T47D (cell line): ENCODE data around the gene PDXP.

Experiments used
- DNase-seq, 2 experiments: peaks; one replicate each; pipeline versions ENCODE4 v3.0.0 to v3.0.0-alpha.2; 2011 to 2012; ENCODE audit warnings: low read depth in 1 of 2, low spot score in 1 of 2
- JUND ChIP-seq: IDR thresholded peaks from 2 replicates; pipeline ENCODE4 v1.6.1; 2012; ENCODE audit warnings: low read depth
- in situ Hi-C: cut with HindIII; loops from 2 replicates; pipeline ENCODE4 v1.10.0; 2016; ENCODE audit warnings: low sequenced_read_pairs, low pct_unique_long_range_greater_than_20kb

Gene PDXP

DNA sequence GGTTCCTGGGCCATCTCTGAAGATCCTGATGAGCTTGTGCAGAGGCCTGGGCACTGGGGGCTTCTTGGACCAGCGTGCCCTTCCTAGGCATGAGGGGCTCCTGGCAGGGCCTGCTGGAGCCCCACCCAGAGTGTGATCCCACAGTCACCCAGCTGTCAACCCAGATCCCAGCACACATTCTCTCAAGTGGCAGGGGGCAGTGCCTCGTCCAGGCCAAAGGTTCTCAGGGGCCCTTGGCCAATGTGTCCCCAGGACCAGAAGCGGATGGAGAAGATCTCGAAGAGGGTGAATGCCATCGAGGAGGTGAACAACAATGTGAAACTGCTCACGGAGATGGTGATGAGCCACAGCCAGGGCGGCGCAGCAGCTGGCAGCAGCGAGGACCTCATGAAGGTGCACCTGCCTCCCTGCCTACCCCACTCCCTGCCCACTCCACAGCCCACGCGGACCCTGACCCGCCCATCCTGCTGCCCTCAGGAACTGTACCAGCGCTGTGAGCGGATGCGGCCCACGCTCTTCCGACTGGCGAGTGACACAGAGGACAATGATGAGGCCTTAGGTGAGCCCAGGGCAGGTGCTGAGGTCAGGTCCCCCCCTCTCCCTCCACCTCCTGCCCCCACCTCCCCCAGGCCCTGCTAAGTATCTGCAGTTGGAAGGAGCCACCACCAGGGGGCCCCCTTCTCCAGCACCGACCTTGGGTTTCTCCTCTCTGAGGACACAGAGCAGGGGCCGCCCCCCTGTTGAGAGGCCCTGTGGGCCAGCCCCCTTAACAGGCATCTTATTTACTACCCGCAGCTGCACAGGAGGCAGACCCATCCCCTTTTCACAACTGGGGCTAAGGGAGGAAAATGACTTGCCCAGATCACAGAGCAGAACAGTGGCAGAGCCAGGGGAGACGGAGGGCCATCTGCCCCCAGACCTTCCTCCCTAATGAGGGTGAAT lies 35.2 kb upstream of the PDXP start:
- in situ Hi-C loops: no loop called here
- no peak for TF ChIP-seq JUND
- DNase-seq: peak; percentile 49 to 52

DNA sequence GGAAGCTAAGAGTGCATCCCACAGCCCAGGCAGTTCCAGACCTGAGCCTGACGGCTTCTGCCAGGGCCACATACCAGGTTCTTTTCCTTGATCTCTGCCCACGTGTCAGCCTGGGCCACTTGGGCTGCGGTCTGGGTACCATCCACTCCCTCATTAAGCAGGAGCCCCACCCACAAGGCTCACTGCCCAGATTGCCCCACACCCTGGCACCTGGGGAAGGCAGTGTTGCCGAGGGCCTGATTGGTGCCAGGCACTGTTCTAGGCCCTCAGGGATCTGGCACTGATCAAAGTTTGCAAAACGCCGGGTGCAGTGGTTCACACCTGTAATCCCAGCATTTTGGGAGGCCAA lies 34.5 kb upstream of the PDXP start:
- TF ChIP-seq JUND: no peak
- no peak for DNase-seq
- in situ Hi-C loops: no loop called here

DNA sequence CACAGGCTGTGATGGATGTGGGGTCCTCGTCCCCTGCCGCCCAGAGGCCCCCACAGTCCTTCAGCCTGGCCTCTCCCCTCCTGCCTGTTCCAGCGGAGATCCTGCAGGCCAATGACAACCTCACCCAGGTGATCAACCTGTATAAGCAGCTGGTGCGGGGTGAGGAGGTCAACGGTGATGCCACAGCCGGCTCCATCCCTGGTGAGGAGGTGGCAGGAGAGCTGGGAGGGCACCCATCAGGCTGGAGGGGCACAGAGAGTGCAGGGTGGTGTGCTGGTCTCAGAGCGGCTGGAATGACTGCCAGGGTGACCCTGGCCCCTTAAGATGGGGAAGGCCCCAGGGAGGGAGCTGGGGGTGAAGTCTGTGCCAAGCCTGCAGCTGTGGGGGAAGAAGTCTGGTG lies 33.6 kb upstream of the PDXP start:
- in situ Hi-C loops: no loop called here
- no peak for DNase-seq
- no peak for TF ChIP-seq JUND

DNA sequence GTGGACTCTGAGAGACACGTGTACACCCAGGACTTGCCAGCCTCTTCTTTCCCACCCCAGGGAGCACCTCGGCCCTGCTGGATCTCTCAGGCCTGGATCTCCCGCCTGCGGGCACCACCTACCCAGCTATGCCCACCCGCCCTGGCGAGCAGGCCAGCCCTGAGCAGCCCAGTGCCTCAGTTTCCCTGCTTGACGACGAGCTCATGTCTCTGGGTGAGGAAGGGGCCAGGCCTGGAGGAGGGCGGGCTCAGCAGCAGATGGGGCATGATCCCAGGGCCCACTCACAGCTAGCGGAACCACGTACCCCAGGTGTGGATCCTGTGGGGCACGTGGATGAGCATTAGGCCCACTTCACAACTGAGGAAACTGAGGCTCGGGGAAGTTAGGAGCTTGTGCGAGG lies 32.8 kb upstream of the PDXP start:
- in situ Hi-C loops: no loop called here
- DNase-seq: no peak
- no peak for TF ChIP-seq JUND

DNA sequence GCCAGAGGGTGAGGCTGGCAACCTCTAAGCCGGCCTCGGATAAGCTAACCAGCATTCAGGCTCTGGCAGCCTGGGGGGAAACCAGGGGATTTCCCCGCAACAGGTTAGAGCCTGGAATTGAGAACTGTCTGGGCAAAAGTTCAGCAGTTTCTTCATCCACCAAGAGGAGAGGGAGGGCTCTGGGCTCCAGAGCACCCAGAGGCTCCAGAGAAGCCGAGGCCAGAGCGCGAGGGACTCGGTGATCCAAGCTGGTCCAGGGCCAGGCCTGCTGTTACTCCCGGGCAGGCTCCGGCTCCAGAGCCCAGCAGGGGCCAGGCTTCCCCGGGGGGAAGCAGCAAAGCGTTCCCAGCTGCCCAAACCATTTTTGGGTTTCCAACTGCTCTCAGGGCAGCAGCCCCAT lies 32.4 kb upstream of the PDXP start:
- no peak for DNase-seq
- in situ Hi-C loops: no loop called here
- TF ChIP-seq JUND: no peak

DNA sequence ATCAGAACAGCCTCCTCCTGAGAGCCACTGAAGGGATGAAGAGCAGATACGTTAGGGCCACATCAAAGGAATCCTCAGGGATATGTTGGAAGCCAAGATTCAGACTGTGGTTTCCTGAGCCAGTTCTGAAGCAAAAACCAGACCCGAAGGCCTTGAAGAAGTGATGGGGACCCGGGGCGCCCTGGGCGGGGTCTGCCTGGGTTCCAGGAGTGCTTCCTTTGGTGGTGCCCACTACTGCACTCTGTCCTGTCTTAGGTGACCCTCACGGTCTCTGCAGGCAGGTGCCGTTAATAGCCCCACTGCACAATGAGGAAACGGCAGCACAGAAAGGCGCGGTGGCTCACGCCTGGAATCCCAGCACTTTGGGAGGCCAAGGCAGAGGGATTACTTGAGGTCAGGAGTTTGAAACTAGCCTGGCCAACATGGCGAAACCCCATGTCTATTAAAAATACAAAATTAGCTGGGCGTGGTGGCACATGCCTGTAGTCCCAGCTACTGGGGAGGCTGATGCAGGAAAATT lies 31.9 kb upstream of the PDXP start:
- in situ Hi-C loops: no loop called here
- TF ChIP-seq JUND: no peak
- DNase-seq: no peak

DNA sequence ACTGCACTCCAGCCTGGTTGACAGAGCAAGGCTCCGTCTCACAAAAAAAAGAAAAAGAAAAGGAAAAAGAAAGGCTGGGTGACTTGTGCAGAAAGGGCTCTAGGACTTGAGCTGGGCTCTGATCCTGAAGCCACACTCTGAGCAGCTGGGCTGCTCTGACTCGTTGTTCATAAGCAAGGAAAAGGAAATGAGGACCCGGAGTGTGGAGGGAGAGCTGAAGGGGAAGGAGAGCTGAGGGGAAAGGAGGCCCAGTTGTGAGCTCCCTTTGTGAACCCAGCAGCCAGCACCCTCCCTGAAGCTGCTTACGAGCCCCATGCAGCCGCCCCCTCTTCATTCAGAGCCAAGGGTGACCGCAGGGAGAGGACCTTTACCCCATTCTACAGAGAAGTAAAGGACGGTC lies 31.4 kb upstream of the PDXP start:
- DNase-seq: no peak
- TF ChIP-seq JUND: no peak
- in situ Hi-C loops: no loop called here

DNA sequence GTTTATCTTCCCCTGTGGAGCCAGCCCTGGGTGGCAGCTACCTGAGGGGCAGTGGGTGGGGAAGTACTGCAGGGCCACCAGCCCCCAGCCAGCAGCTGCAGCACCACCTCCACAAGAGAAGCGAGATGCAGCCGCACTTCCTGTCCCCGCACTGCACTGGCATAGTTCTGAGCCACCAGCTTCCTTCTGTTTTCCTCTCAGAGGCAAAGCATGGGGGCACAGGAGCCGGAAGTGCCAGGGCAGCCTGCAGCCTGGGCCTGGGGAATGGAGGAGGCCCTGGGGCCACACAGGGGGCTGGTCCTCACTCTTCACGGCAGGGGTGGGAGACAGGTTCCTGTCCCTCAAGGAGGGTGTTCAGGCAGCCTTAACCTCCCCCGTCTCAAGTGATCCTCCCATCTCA lies 31.0 kb upstream of the PDXP start:
- no peak for TF ChIP-seq JUND
- in situ Hi-C loops: no loop called here
- no peak for DNase-seq

DNA sequence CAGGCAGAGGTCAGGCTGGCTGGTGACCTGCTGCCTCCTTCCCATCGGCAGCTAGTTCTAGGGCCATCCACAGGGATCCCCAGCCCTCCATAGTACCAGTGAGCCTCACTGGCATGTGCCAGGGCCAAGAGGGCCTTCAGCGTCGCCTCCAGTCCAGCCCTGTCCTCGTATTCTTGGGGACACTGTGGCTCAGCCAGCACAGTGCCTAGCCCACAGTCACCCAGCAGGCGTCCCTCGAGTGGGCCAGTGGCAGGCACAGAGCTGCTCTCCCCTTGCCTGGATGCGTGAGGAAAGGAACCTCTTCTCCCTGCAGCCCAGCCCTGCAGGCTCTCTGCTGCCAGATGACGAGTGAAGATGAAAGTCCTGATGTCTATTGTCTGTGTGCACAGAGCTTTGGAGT lies 29.7 kb upstream of the PDXP start:
- in situ Hi-C loops: no loop called here
- DNase-seq: no peak
- TF ChIP-seq JUND: no peak

DNA sequence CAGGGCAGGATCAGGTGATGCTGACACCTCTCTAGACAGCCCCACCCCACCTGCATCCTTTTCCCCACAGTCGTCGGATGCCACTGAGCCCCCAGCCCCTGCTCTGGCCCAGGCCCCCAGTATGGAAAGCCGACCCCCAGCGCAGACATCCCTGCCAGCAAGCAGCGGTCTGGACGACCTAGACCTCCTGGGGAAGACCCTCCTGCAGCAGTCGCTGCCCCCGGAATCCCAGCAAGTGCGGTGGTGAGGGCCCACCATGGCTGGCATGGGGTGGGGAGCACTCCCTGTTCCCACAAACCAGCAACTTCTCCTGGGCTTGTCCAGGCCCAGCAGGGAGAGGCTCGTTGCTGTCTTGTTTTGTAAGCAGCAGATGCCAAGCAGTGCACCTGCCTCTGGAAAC lies 28.6 kb upstream of the PDXP start:
- no peak for DNase-seq
- in situ Hi-C loops: no loop called here
- TF ChIP-seq JUND: no peak

DNA sequence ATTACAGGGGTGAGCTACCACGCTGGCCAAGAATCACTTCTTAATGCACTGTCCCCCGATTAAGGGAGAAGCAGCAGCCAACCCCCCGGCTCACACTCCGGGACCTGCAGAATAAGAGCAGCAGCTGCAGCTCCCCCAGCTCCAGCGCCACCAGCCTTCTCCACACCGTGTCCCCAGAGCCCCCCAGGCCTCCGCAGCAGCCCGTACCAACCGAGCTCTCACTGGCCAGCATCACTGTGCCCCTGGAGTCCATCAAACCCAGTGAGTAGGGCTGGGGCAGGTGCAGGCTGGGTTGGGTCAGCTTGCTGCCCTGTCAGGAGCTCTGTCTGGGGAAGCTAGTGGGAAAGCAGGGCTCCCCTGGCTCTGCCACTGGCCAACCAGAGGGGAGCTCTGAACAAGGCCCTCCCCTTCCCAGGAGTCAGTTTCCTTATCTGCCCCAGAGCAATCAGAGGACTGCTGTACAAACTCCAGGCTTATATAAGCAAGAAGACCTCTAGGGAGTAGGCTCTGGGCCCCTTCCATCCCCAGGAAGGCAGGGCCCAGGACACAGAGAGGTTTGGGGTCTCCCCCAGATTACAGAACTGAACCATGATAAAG lies 27.6 kb upstream of the PDXP start:
- DNase-seq: no peak
- in situ Hi-C loops: no loop called here
- TF ChIP-seq JUND: no peak

DNA sequence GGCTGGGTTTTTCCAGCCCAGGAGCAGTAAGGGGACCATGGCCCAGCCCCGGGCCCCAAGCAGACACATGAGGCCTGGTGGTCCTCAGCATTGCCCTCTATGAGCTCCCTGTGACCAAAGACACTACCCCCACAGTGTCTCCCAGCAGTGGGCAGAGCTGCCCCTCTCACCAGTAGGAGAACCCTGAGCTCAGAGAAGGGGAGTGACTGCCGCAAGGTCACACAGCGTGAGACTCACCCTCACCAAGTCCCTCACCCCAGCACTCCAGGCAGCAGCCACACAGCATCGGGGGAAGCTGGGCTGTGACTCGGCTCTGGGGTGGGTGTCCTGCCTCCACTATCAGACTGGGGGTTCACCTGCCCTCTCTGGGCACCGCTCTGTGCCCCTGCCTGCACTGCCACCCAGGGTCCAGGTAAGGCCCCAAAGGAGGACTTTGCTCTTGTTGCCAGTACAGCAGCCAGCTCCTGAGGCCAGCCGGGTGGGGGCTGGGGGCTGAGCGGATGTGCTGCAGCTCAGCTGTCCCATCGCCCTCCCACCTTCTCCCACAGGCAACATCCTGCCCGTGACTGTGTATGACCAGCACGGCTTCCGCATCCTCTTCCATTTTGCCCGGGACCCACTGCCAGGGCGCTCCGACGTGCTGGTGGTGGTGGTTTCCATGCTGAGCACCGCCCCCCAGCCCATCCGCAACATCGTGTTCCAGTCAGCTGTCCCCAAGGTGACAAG lies 26.9 kb upstream of the PDXP start:
- TF ChIP-seq JUND: no peak
- DNase-seq: no peak
- in situ Hi-C loops: no loop called here

DNA sequence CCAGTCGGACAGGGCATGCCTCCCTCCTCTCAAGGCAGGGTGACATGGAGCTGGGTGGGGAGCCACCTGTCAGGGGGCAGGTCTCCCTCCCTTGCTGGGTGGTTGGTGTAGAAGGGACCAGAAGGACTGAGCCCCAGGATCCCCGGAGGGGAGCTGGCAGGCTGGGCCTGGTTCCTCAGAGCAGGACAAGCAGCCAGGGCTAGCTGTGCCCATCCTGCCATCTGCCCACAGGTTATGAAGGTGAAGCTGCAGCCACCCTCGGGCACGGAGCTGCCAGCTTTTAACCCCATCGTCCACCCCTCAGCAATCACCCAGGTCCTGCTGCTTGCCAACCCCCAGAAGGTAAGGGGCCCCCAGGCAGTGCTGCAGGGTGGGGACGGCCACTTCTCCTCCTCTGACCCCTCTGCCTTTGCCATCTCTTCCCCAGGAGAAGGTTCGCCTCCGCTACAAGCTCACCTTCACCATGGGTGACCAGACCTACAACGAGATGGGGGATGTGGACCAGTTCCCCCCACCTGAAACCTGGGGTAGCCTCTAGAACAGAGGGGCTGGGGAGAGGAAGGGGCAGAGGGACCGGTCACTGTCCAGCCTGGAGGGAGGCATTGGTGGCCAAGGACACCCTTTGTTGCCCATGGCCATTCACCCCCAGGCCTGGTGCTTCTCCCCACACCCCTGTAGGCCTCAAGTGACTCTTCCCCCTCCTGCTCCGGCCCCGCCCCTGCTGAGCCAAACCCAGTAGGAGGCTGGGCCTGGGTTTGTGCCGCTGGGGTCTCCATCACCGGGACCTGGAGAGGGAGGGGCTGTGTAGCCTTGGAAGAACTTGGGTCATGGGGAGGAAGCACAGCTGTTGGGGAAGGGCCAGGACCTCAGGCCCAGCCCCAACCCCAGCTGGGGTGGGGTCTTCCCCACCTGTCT lies 26.1 kb upstream of the PDXP start:
- in situ Hi-C loops: no loop called here
- no peak for DNase-seq
- TF ChIP-seq JUND: no peak
